ENCODE results near the gene SLC35F1. TPM values are rescaled to one million over a fixed set of nuclear protein-coding genes. Genes with fewer than 3 reads are reported as not detected.

The SLC35F1 gene
- total RNA-seq = under 0.01 and 0.15 TPM in 2 replicates

DNA sequence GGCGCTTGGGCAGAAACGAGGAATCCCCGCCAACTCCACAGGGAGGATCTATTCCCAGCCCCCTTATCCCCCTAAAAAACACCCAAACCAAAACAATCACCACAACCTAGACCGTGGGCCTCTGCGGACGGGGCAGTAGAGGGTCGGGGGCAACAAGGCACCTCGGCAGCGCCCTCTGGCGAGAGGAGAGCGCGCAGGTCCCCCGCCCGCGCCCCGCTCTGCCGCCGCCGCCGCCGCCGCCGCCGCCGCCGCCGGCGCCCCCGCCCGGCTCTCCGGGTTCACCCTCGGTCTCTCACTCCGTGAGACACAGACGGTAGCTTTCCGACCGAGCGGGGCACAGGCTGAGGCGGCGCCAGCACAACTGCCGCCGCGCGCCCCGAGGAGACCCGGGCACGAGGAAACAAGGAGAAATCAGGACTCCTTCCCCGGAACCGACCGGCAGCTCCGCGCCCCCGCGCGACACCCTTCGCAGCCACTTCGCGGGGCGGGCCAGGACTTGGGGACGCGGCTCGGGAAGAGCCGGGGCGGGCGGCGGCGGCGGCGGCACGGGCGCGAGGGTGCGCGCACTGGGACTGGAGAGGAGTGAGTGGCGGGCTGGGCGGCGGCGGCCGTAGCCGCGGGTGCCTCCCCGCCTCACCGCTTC lies at the start of gene SLC35F1:
SLC35F1 (plus strand) TSS at position 307 of the 643 bp plus-strand sequence.

Other genes starting within 250 kb of the SLC35F1 start
- gene NUS1, start 231.8 kb upstream of the SLC35F1 start, total RNA-seq = 14.4 and 17.7 TPM in 2 replicates